HepG2 (cell line): Measurements from ENCODE around the gene BAHCC1. TPM values are rescaled to one million over a fixed set of nuclear protein-coding genes. Genes with fewer than 3 reads are reported as not detected.

Source experiments
- GFI1 ChIP-seq: sonication (generic); formaldehyde crosslinking; IDR thresholded peaks from 2 replicates; pipeline ENCODE4 v1.5.0; 2020; ENCODE audit warnings: missing genetic modification reagents, mild to moderate bottlenecking, borderline replicate concordance
- GMEB1 ChIP-seq: sonication (generic); formaldehyde crosslinking; IDR thresholded peaks from 2 replicates; pipeline ENCODE4 v1.5.1; 2020; ENCODE audit warnings: missing genetic modification reagents, mild to moderate bottlenecking, borderline replicate concordance
- GZF1 ChIP-seq: sonication (generic); formaldehyde crosslinking; IDR thresholded peaks from 2 replicates; pipeline ENCODE4 v1.5.1; 2020; ENCODE audit warnings: mild to moderate bottlenecking, missing genetic modification reagents
- MATR3 ChIP-seq: sonication (generic); formaldehyde crosslinking; IDR thresholded peaks from 2 replicates; pipeline ENCODE4 v1.4.0; 2020; ENCODE audit warnings: missing genetic modification reagents
- NR1H2 ChIP-seq: sonication (generic); formaldehyde crosslinking; IDR thresholded peaks from 2 replicates; pipeline ENCODE4 v1.8.1; 2022; ENCODE audit warnings: low read depth, missing genetic modification reagents, borderline replicate concordance
- NR2F2 ChIP-seq: IDR thresholded peaks from 2 replicates; pipeline ENCODE4 v1.6.1; 2012; ENCODE audit warnings: low read depth, inconsistent platforms, borderline replicate concordance
- PHF8 ChIP-seq: sonication (generic); formaldehyde crosslinking; IDR thresholded peaks from 2 replicates; pipeline ENCODE4 v1.5.0; 2020; ENCODE audit warnings: missing genetic modification reagents
- PRDM15 ChIP-seq: sonication (generic); formaldehyde crosslinking; IDR thresholded peaks from 2 replicates; pipeline ENCODE4 v1.4.0; 2020; ENCODE audit warnings: missing genetic modification reagents
- RBM22 ChIP-seq: fragments of 200-400 bp; formaldehyde crosslinking; optimal IDR thresholded peaks from 2 replicates; pipeline ENCODE3; 2017; ENCODE audit warnings: mild to moderate bottlenecking, low read length, moderate library complexity
- SNAPC2 ChIP-seq: sonication (generic); formaldehyde crosslinking; IDR thresholded peaks from 2 replicates; pipeline ENCODE4 v1.8.1; 2022; ENCODE audit warnings: mild to moderate bottlenecking, missing genetic modification reagents
- TARDBP ChIP-seq: sonication (generic); formaldehyde crosslinking; IDR thresholded peaks from 2 replicates; pipeline ENCODE4 v1.8.0; 2022; ENCODE audit warnings: mild to moderate bottlenecking, missing genetic modification reagents
- THYN1 ChIP-seq: sonication (generic); formaldehyde crosslinking; IDR thresholded peaks from 2 replicates; pipeline ENCODE4 v1.8.1; 2023; ENCODE audit warnings: low read depth, mild to moderate bottlenecking, moderate library complexity, missing genetic modification reagents, borderline replicate concordance
- YEATS4 ChIP-seq: sonication (generic); formaldehyde crosslinking; IDR thresholded peaks from 2 replicates; pipeline ENCODE4 v1.4.0; 2020; ENCODE audit warnings: missing genetic modification reagents, borderline replicate concordance
- ZBTB33 ChIP-seq: sonication (generic); formaldehyde crosslinking; IDR thresholded peaks from 2 replicates; pipeline ENCODE4 v1.4.0; 2020; ENCODE audit warnings: missing genetic modification reagents
- ZFYVE20 ChIP-seq: sonication (generic); formaldehyde crosslinking; IDR thresholded peaks from 2 replicates; pipeline ENCODE4 v1.8.0; 2023; ENCODE audit warnings: low read depth, mild to moderate bottlenecking, moderate library complexity, missing genetic modification reagents, borderline replicate concordance
- ZNF362 ChIP-seq: sonication (generic); formaldehyde crosslinking; IDR thresholded peaks from 2 replicates; pipeline ENCODE4 v1.4.0; 2020; ENCODE audit warnings: missing genetic modification reagents, mild to moderate bottlenecking, borderline replicate concordance
- ZNF513 ChIP-seq: sonication (generic); formaldehyde crosslinking; conservative IDR thresholded peaks from 2 replicates; pipeline ENCODE4 v1.5.0; 2020; ENCODE audit warnings: missing genetic modification reagents
- ZNF570 ChIP-seq: sonication (generic); formaldehyde crosslinking; IDR thresholded peaks from 2 replicates; pipeline ENCODE4 v1.4.0; 2020; ENCODE audit warnings: mild to moderate bottlenecking, missing genetic modification reagents, borderline replicate concordance
- ZNF709 ChIP-seq: sonication (generic); formaldehyde crosslinking; IDR thresholded peaks from 2 replicates; pipeline ENCODE4 v1.5.0; 2020; ENCODE audit warnings: mild to moderate bottlenecking, missing genetic modification reagents
- polyA plus RNA-seq, 8 experiments: library from polyadenylated mRNA; depleted of rRNA in 3 of 8; stranded (reverse) in 7 of 8; unstranded in 1 of 8; fragments of >200 nt; fragmentation: Illumina TruSeq in 4 of 8; extraction: Trizol in 4 of 8; gene quantifications; 2 replicates each; pipeline versions ENCODE4 v1.2.1 to v1.2.3, GENCODE V29; 2011 to 2016; ENCODE audit warnings: low read depth in 4 of 8, missing spikeins in 1 of 8, mixed read lengths in 1 of 8; ENCODE audit not compliant: insufficient read depth in 1 of 8
- total RNA-seq, 5 experiments: library from RNA; depleted of rRNA; stranded (reverse); fragments of >200 nt; fragmentation: Illumina TruSeq; extraction: Trizol; gene quantifications; 2 replicates each; pipeline ENCODE4 v1.2.3, GENCODE V29; 2016; ENCODE audit warnings: low read depth in 1 of 5

The BAHCC1 gene
- total and polyA plus RNA-seq, 2 of the 13 experiments (the other 11 are each of a cell fraction or from before 2014, with no cell fraction given): 1.4 to 1.7 TPM

- peak; percentile 57 for TF ChIP-seq PHF8 (CRISPR knock-in tag)
- TF ChIP-seq GFI1 (CRISPR knock-in tag): no peak
- no peak; the same call in 1 of the 2 replicates for TF ChIP-seq GMEB1 (CRISPR knock-in tag)
- no peak for TF ChIP-seq ZNF362
- TF ChIP-seq ZNF570: no peak
- TF ChIP-seq NR1H2 (CRISPR knock-in tag): no peak
- no peak for TF ChIP-seq YEATS4 (CRISPR knock-in tag)
- no peak for TF ChIP-seq PRDM15 (CRISPR knock-in tag)
- no peak for TF ChIP-seq MATR3 (CRISPR knock-in tag)
- no peak for TF ChIP-seq GZF1
- no peak for TF ChIP-seq RBM22
- TF ChIP-seq ZFYVE20: no peak
- no peak for TF ChIP-seq TARDBP (CRISPR knock-in tag)
- TF ChIP-seq THYN1: no peak
- no peak for TF ChIP-seq ZNF513 (CRISPR knock-in tag)
- TF ChIP-seq ZNF709 (CRISPR knock-in tag): peak; percentile 65; the same call in 1 of the 2 replicates
- TF ChIP-seq NR2F2: peak; percentile 2; the same call in 1 of the 2 replicates
- TF ChIP-seq ZBTB33: no peak
- 0 out of 2 replicates have a peak, but pooled peaks have one; percentile 38 for TF ChIP-seq SNAPC2 (CRISPR knock-in tag)
Observed at GRCh38 chr17:81513753-81514488, 118.7 kb downstream of the BAHCC1 start (continued).
